Duodenal mucosa (tissue), 2 donors: Measurements from ENCODE around the gene STK4.
"Not testable (repeated sequence)": the region's sequence is repeated elsewhere in the genome, so short reads cannot be mapped to it uniquely, and the experiment has no call there.

Source experiments
- H3K27ac ChIP-seq: one replicate; pipeline ENCODE4 v1.7.0; 2013; ENCODE audit warnings: low read depth, low read length
- H3K27me3 ChIP-seq, 2 donors: one replicate each; pipeline ENCODE4 v1.7.0; 2013; ENCODE audit warnings: low read length in 2 of 2, control low read depth in 1 of 2; ENCODE audit not compliant: insufficient read depth in 2 of 2, control insufficient read depth in 1 of 2
- H3K36me3 ChIP-seq, 2 donors: one replicate each; pipeline ENCODE4 v1.7.0; 2013; ENCODE audit warnings: low read length in 2 of 2, control low read depth in 1 of 2; ENCODE audit not compliant: insufficient read depth in 2 of 2, control insufficient read depth in 1 of 2
- H3K4me1 ChIP-seq, 2 donors: one replicate each; pipeline ENCODE4 v1.7.0; 2013; ENCODE audit warnings: low read length in 2 of 2, control low read depth in 1 of 2; ENCODE audit not compliant: insufficient read depth in 2 of 2, control insufficient read depth in 1 of 2
- H3K4me3 ChIP-seq, 2 donors: one replicate each; pipeline ENCODE4 v1.7.0; 2013; ENCODE audit warnings: low read length in 2 of 2, low read depth in 1 of 2
- H3K9ac ChIP-seq, 2 donors: one replicate each; pipeline ENCODE4 v1.7.0; 2013; ENCODE audit warnings: low read length in 2 of 2, low read depth in 1 of 2
- H3K9me3 ChIP-seq, 2 donors: one replicate each; pipeline ENCODE4 v1.7.0; 2013; ENCODE audit warnings: low read length in 2 of 2, control low read depth in 1 of 2; ENCODE audit not compliant: control insufficient read depth in 1 of 2

Gene STK4

GRCh38 chr20:45019027-45019761 lies 52.9 kb downstream of the STK4 start:
- H3K4me1 ChIP-seq, result peaks cover 10 to 17% of the 10 kb centered on the region in 2 donors
- no peak overlapping the region for H3K27ac ChIP-seq
- no peaks in the 10 kb centered on the region for H3K27me3 ChIP-seq
- H3K9me3 ChIP-seq, result no peaks in the 10 kb centered on the region
- H3K4me3 ChIP-seq, result no peak overlapping the region
- H3K9ac ChIP-seq, result no peak overlapping the region
- H3K36me3 ChIP-seq, result peaks cover 11 to 26% of the 10 kb centered on the region in 2 donors

- Histone ChIP-seq H3K27ac (no peak overlapping the region), H3K27me3 (no peaks in the 10 kb centered on the region), H3K9ac (no peak overlapping the region), H3K4me3 (no peak overlapping the region), H3K4me1 (peaks cover 6 to 14% of the 10 kb centered on the region in 2 donors), H3K9me3 (no peaks in the 10 kb centered on the region), H3K36me3 (peaks cover 8 to 26% of the 10 kb centered on the region in 2 donors)
Observed at GRCh38 chr20:45019762-45020123, 53.4 kb downstream of the STK4 start.

GRCh38 chr20:45020236-45020886 lies 54.0 kb downstream of the STK4 start:
- no peak overlapping the region for H3K4me3 ChIP-seq
- peaks cover 2 to 8% of the 10 kb centered on the region in 2 donors for H3K4me1 ChIP-seq
- no peaks in the 10 kb centered on the region for H3K9me3 ChIP-seq
- no peak overlapping the region for H3K9ac ChIP-seq
- H3K27me3 ChIP-seq, result no peaks in the 10 kb centered on the region
- H3K36me3 ChIP-seq, result peaks cover 10 to 32% of the 10 kb centered on the region in 2 donors
- no peak overlapping the region for H3K27ac ChIP-seq

- peaks cover 19 to 39% of the 10 kb centered on the region in 2 donors for H3K36me3 ChIP-seq
- H3K27me3 ChIP-seq, result no peaks in the 10 kb centered on the region
- no peak overlapping the region for H3K27ac ChIP-seq
- H3K4me3 ChIP-seq, result no peak overlapping the region
- peaks cover 0 to under 1% of the 10 kb centered on the region in 2 donors for H3K4me1 ChIP-seq
- no peaks in the 10 kb centered on the region for H3K9me3 ChIP-seq
- no peak overlapping the region for H3K9ac ChIP-seq
Observed at GRCh38 chr20:45021631-45022030, 55.3 kb downstream of the STK4 start.

GRCh38 chr20:45023140-45023539 lies 56.8 kb downstream of the STK4 start:
- H3K36me3 ChIP-seq, result peaks cover 19 to 39% of the 10 kb centered on the region in 2 donors
- H3K9ac ChIP-seq, H3K27ac ChIP-seq, H3K9me3 ChIP-seq, H3K4me3 ChIP-seq, H3K4me1 ChIP-seq, H3K27me3 ChIP-seq: not testable (repeated sequence)

- no peaks in the 10 kb centered on the region for H3K9me3 ChIP-seq
- H3K36me3 ChIP-seq, result peaks cover 15 to 38% of the 10 kb centered on the region in 2 donors
- H3K4me3 ChIP-seq, result no peak overlapping the region
Observed at GRCh38 chr20:45028424-45029136, 62.3 kb downstream of the STK4 start.

GRCh38 chr20:45029884-45030283 lies 63.6 kb downstream of the STK4 start:
- Histone ChIP-seq H3K4me3 (no peak overlapping the region), H3K27ac (no peak overlapping the region), H3K36me3 (peaks cover 14 to 34% of the 10 kb centered on the region in 2 donors), H3K9ac (no peak overlapping the region), H3K9me3 (no peaks in the 10 kb centered on the region), H3K4me1 (no peaks in the 10 kb centered on the region), H3K27me3 (no peaks in the 10 kb centered on the region)

More at GRCh38 chr20:45028424-45029136, 62.3 kb downstream of the STK4 start:
- Histone ChIP-seq H3K4me1 (no peaks in the 10 kb centered on the region), H3K27me3 (no peaks in the 10 kb centered on the region), H3K9ac (no peak overlapping the region), H3K27ac (no peak overlapping the region)

- Histone ChIP-seq H3K9me3 (no peaks in the 10 kb centered on the region), H3K4me1 (peaks cover 0 to 4% of the 10 kb centered on the region in 2 donors), H3K27ac (no peak overlapping the region), H3K36me3 (peaks cover 0 to 24% of the 10 kb centered on the region in 2 donors), H3K27me3 (no peaks in the 10 kb centered on the region), H3K9ac (no peak overlapping the region), H3K4me3 (no peak overlapping the region)
Observed at GRCh38 chr20:45032276-45032675, 66.0 kb downstream of the STK4 start.

- Histone ChIP-seq H3K4me1 (peaks cover 0 to 4% of the 10 kb centered on the region in 2 donors), H3K27me3 (no peaks in the 10 kb centered on the region), H3K9ac (no peak overlapping the region), H3K4me3 (no peak overlapping the region), H3K36me3 (peaks cover 0 to 23% of the 10 kb centered on the region in 2 donors), H3K9me3 (no peaks in the 10 kb centered on the region), H3K27ac (no peak overlapping the region)
Observed at GRCh38 chr20:45032781-45033180, 66.5 kb downstream of the STK4 start.

GRCh38 chr20:45034436-45034835 lies 68.1 kb downstream of the STK4 start:
- Histone ChIP-seq H3K9me3 (no peaks in the 10 kb centered on the region), H3K36me3 (peaks cover 0 to 11% of the 10 kb centered on the region in 2 donors), H3K4me3 (no peak overlapping the region), H3K27me3 (no peaks in the 10 kb centered on the region), H3K27ac (no peak overlapping the region), H3K4me1 (peaks cover 3 to 8% of the 10 kb centered on the region in 2 donors), H3K9ac (no peak overlapping the region)
